GM12878 (cell line): ENCODE measurements around the gene TPPP3. TPM values are rescaled to one million over a fixed set of nuclear protein-coding genes. Genes with fewer than 3 reads are reported as not detected.

Experiments used
- ATAC-seq: fragments of 200-7000 bp; cut with Tn5 transposase; 3 replicates; pipeline ENCODE4 v1.9.1; 2020; ENCODE audit warnings: mild to moderate bottlenecking, moderate library complexity
- BruUV-seq: library from RNA; stranded (reverse); fragments of 400-500 nt; replicated peaks from 2 replicates; lab custom pipeline; 2021; lab: Mats Ljungman, UMichigan
- CTCF ChIA-PET: fragments of 300-600 bp; sonication (Branson Sonifier 250); formaldehyde crosslinking; extraction: SDS; loops from one replicate; lab custom pipeline; 2021; ENCODE audit warnings: inconsistent platforms; lab: Yijun Ruan, JAX
- POLR2A ChIA-PET: fragments of 350-600 bp; formaldehyde crosslinking; extraction: SDS; loops from one replicate; lab custom pipeline; 2021; ENCODE audit warnings: inconsistent platforms; lab: Charles Lee
- RAD21 ChIA-PET: fragments of 300-600 bp; sonication (Branson Sonifier 250); formaldehyde crosslinking; loops from one replicate; lab custom pipeline; 2023; ENCODE audit warnings: antibody characterized with exemption; ENCODE audit not compliant: unreplicated experiment; lab: Charles Lee
- SMC1A ChIA-PET: fragments of 300-600 bp; sonication (Branson Sonifier 250); formaldehyde crosslinking; loops from one replicate; lab custom pipeline; 2023; ENCODE audit not compliant: unreplicated experiment, uncharacterized antibody; lab: Charles Lee
- DNase-seq: peaks from one replicate; pipeline ENCODE4 v3.0.0-alpha.2; 2011; ENCODE audit warnings: low read depth, low spot score
- FAIRE-seq: peaks from 3 replicates; lab custom pipeline; 2011; peaks lifted over from hg19 to GRCh38; lab: Jason Lieb, UNC
- H2AFZ ChIP-seq: 2 replicates; pipeline ENCODE4 v1.6.0; 2011; ENCODE audit warnings: low read depth, low read length, control low read depth; ENCODE audit not compliant: control insufficient read depth
- H3K27ac ChIP-seq: 2 replicates; pipeline ENCODE4 v1.5.1; 2011; ENCODE audit warnings: control low read depth; ENCODE audit not compliant: control insufficient read depth, insufficient read depth
- H3K27me3 ChIP-seq, 2 experiments: replicated peaks in 1 of 2; 2 replicates each; pipeline versions ENCODE4 v1.6.0 to v1.6.1; 2011; ENCODE audit warnings: low read length in 1 of 2; ENCODE audit not compliant: control insufficient read depth in 2 of 2, insufficient read depth in 2 of 2
- H3K36me3 ChIP-seq, 2 experiments: 2 replicates each; pipeline ENCODE4 v1.5.1; 2011; ENCODE audit warnings: low read length in 1 of 2; ENCODE audit not compliant: control insufficient read depth in 2 of 2, insufficient read depth in 2 of 2
- H3K4me1 ChIP-seq: 2 replicates; pipeline ENCODE4 v1.6.1; 2011; ENCODE audit warnings: mild to moderate bottlenecking, low read length, moderate library complexity, mixed read lengths; ENCODE audit not compliant: control insufficient read depth, insufficient read depth
- H3K4me2 ChIP-seq: 2 replicates; pipeline ENCODE4 v1.6.0; 2011; ENCODE audit warnings: control low read depth; ENCODE audit not compliant: control insufficient read depth, insufficient read depth
- H3K4me3 ChIP-seq: fragments of 200-600 bp; sonication (generic); 2 replicates; pipeline ENCODE4 v1.5.1; 2016
- H3K79me2 ChIP-seq: 2 replicates; pipeline ENCODE4 v1.6.0; 2011; ENCODE audit warnings: low read length; ENCODE audit not compliant: control insufficient read depth, insufficient read depth
- H3K9ac ChIP-seq: 2 replicates; pipeline ENCODE4 v1.8.0; 2011; ENCODE audit warnings: low read length, control low read depth, mixed read lengths; ENCODE audit not compliant: control insufficient read depth, insufficient read depth
- H3K9me3 ChIP-seq: replicated peaks from 3 replicates; pipeline ENCODE4 v1.5.1; 2011; ENCODE audit warnings: mild to moderate bottlenecking, low read length; ENCODE audit not compliant: control insufficient read depth, insufficient read depth
- H4K20me1 ChIP-seq: 2 replicates; pipeline ENCODE4 v1.6.0; 2011; ENCODE audit not compliant: control insufficient read depth, insufficient read depth
- FOS ChIP-seq: IDR thresholded peaks from 3 replicates; pipeline ENCODE4 v1.6.1; 2011; ENCODE audit warnings: borderline replicate concordance; ENCODE audit not compliant: insufficient read length; ENCODE audit errors: extremely low read depth
- IKZF2 ChIP-seq, 2 experiments: fragments of 450-650 bp; IDR thresholded peaks; 2 replicates each; pipeline ENCODE4 v1.6.1; 2017; ENCODE audit warnings: mild to moderate bottlenecking in 2 of 2, moderate library complexity in 2 of 2
- LARP7 ChIP-seq: fragments of 450-650 bp; IDR thresholded peaks from 2 replicates; pipeline ENCODE4 v1.6.1; 2017; ENCODE audit warnings: mild to moderate bottlenecking
- NRF1 ChIP-seq: conservative IDR thresholded peaks from 2 replicates; pipeline ENCODE4 v1.6.1; 2011; ENCODE audit warnings: mild to moderate bottlenecking, low read depth, low read length, improper control_type of control experiment
- TARDBP ChIP-seq: IDR thresholded peaks from 2 replicates; pipeline ENCODE4 v1.6.1; 2016; ENCODE audit warnings: borderline replicate concordance
- WGBS: methylation state at CpG from one replicate; pipeline ENCODE4 v1.1.6; 2016; ENCODE audit warnings: low lambda C conversion rate; ENCODE audit not compliant: insufficient replicate concordance, insufficient coverage; ENCODE audit errors: missing lambda C conversion rate; 5-methylcytosine and 5-hydroxymethylcytosine counted together
- in situ Hi-C: fragments of 300-500 bp; cut with MboI; formaldehyde crosslinking; loops from 9 replicates; pipeline ENCODE4 v1.14.3; 2018; ENCODE audit warnings: mixed read lengths
- intact Hi-C: fragments of 100-400 bp; cut with micrococcal nuclease; formaldehyde crosslinking; loops from one replicate; pipeline ENCODE4 v1.14.2; 2022; ENCODE audit not compliant: unreplicated experiment
- polyA plus RNA-seq, 11 experiments: library from polyadenylated mRNA; depleted of rRNA in 4 of 11; unstranded in 6 of 11; stranded (reverse) in 5 of 11; fragments of >200 nt; fragmentation: Nextera tagmentation in 4 of 11; fragmentation: Illumina TruSeq in 1 of 11; extraction: Ambion mirVana in 4 of 11; extraction: Trizol in 1 of 11; gene quantifications; 1 replicate in 1 of 11; 2 replicates in 10 of 11; pipeline versions ENCODE4 v1.2.1 to v1.2.3, GENCODE V29; 2011 to 2016; ENCODE audit warnings: inconsistent platforms in 2 of 11, missing spikeins in 2 of 11, low read depth in 1 of 11
- total RNA-seq, 4 experiments: library from RNA; depleted of rRNA in 3 of 4; stranded (reverse); fragments of >200 nt in 3 of 4; fragmentation: Illumina TruSeq in 1 of 4; extraction: Trizol in 1 of 4; gene quantifications; 2 replicates each; pipeline versions ENCODE4 v1.2.1 to v1.2.3, GENCODE V29; 2013 to 2021
- TF ChIP-seq, protein P1 (sequence below): fragments of 450-650 bp; formaldehyde crosslinking; IDR thresholded peaks from 2 replicates; pipeline ENCODE4 v1.4.0; 2022; ENCODE audit warnings: mild to moderate bottlenecking, moderate library complexity

TPPP3 gene
- total and polyA plus RNA-seq, 10 of the 15 experiments (the other 5 are each of a cell fraction or from before 2014, with no cell fraction given), result 0.14 TPM; not detected in 9

DNA sequence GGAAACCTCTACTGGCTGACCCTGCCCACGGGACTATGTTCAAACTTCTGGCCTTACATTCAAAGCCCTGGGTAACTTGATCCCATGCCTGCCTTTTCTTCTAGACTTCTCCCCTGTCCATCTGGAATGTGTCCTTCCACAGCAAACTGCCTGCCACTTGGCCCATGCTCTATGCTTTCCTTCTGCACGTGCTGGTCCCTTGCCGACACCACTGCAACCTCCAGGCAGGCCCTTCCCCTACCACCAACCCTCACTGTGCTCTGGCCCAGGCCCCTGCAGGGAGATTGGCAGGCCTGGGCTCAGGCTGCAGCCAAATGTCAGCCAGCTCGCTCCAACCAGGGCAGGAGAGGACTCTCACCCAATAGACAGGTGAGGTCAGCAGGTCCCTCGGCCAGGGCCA is 48.6 kb upstream of the TPPP3 start:
- no peak overlapping the region for H2AFZ ChIP-seq
- no TSS peak for BruUV-seq
- CTCF ChIA-PET, result interaction anchor here (1.0 to 7.7 kb wide), 2 partner anchors 15 to 25 kb away, joined by 3 to 84 read pairs; partner anchors contain the start of gene ZDHHC1
- TF ChIP-seq FOS (no peak), IKZF2 (IDR thresholded peaks at IDR 0.05) (no peak), TARDBP (no peak), NRF1 (no peak), LARP7 (no peak)
- TF ChIP-seq, protein P1, sequence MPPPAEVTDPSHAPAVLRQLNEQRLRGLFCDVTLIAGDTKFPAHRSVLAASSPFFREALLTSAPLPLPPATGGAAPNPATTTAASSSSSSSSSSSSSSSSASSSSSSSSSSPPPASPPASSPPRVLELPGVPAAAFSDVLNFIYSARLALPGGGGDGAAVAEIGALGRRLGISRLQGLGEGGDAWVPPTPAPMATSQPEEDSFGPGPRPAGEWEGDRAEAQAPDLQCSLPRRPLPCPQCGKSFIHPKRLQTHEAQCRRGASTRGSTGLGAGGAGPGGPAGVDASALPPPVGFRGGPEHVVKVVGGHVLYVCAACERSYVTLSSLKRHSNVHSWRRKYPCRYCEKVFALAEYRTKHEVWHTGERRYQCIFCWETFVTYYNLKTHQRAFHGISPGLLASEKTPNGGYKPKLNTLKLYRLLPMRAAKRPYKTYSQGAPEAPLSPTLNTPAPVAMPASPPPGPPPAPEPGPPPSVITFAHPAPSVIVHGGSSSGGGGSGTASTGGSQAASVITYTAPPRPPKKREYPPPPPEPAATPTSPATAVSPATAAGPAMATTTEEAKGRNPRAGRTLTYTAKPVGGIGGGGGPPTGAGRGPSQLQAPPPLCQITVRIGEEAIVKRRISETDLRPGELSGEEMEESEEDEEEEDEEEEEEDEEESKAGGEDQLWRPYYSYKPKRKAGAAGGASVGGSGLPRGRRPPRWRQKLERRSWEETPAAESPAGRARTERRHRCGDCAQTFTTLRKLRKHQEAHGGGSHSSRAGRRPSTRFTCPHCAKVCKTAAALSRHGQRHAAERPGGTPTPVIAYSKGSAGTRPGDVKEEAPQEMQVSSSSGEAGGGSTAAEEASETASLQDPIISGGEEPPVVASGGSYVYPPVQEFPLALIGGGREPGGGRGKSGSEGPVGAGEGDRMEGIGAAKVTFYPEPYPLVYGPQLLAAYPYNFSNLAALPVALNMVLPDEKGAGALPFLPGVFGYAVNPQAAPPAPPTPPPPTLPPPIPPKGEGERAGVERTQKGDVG, result no peak
- TF ChIP-seq, all 136 proteins: peak for 0
- WGBS, result 97% methylated on average over 5 of the region's 5 CpGs
- no peak for ATAC-seq
- FAIRE-seq, result no peak
- Histone ChIP-seq H3K9me3 (no peaks in the 10 kb centered on the region), H3K27ac (no peak overlapping the region), H3K4me3 (no peak overlapping the region), H3K27me3 (no peaks in the 10 kb centered on the region), H3K9ac (no peak overlapping the region), H3K4me2 (no peak overlapping the region), H4K20me1 (0 out of 2 replicates have a peak, but pooled peaks cover 4% of the 10 kb centered on the region), H3K79me2 (no peaks in the 10 kb centered on the region), H3K4me1 (peaks cover 10% of the 10 kb centered on the region), H3K36me3 (peaks cover 4 to 21% of the 10 kb centered on the region in 2 experiments)
- ChIA-PET RAD21 (no interaction called here), SMC1A (no interaction called here), POLR2A (no interaction called here)
- in situ Hi-C loops (no loop called here), intact Hi-C loops (no loop called here)
- no peak for DNase-seq
